Naive thymus-derived CD8-positive, alpha-beta T cell (primary cell): Measurements from ENCODE around the gene ROR1. TPM values are rescaled to one million over a fixed set of nuclear protein-coding genes. Genes with fewer than 3 reads are reported as not detected.
A peak's percentile ranks its signal among the peaks of the same experiment; 100 is the strongest.

Experiments
- ATAC-seq, 2 donors: fragments of 150-1000 bp; cut with Tn5 transposase in 1 of 2; sonication (Bioruptor Pico), chemical (Tn5 transposase) in 1 of 2; 1 replicate in 1 of 2; 2 replicates in 1 of 2; pipeline ENCODE4 v1.10.0; 2021; ENCODE audit warnings: mild to moderate bottlenecking in 2 of 2, moderate library complexity in 2 of 2
- POLR2A ChIA-PET: fragments of 350-600 bp; sonication (Branson Sonifier 250); formaldehyde crosslinking; loops from one replicate; lab custom pipeline; 2021; ENCODE audit warnings: antibody characterized with exemption; lab: Charles Lee
- DNase-seq, 10 donors: peaks; one replicate each; pipeline versions ENCODE4 v3.0.0 to v3.0.0-alpha.2; 2020 to 2022
- H3K27ac Mint-ChIP-seq, 10 donors: one replicate each; pipeline ENCODE4 v1.8.0; 2020 to 2022; ENCODE audit warnings: mild to moderate bottlenecking in 10 of 10, mixed read lengths in 10 of 10, moderate library complexity in 4 of 10, inconsistent platforms in 1 of 10
- H3K27me3 Mint-ChIP-seq, 5 donors: one replicate each; pipeline ENCODE4 v1.8.0; 2021 to 2022; ENCODE audit warnings: mixed read lengths in 5 of 5
- H3K36me3 Mint-ChIP-seq, 3 donors: one replicate each; pipeline ENCODE4 v1.8.0; 2020 to 2022; ENCODE audit warnings: mixed read lengths in 3 of 3, mild to moderate bottlenecking in 2 of 3, inconsistent platforms in 1 of 3
- H3K4me1 Mint-ChIP-seq, 4 donors: one replicate each; pipeline ENCODE4 v1.8.0; 2021 to 2022; ENCODE audit warnings: mixed read lengths in 4 of 4
- H3K4me3 Mint-ChIP-seq, 10 donors: one replicate each; pipeline ENCODE4 v1.8.0; 2020 to 2022; ENCODE audit warnings: mild to moderate bottlenecking in 10 of 10, mixed read lengths in 10 of 10, moderate library complexity in 6 of 10, inconsistent platforms in 1 of 10
- H3K9me3 Mint-ChIP-seq, 9 donors: one replicate each; pipeline ENCODE4 v1.8.0; 2020 to 2022; ENCODE audit warnings: mixed read lengths in 9 of 9, mild to moderate bottlenecking in 3 of 9, inconsistent platforms in 1 of 9, moderate library complexity in 1 of 9
- polyA plus RNA-seq, 3 donors: library from polyadenylated mRNA; unstranded; fragments of 300-500 nt; fragmentation: Illumina TruSeq; gene quantifications; one replicate each; pipeline ENCODE4 v1.2.3, GENCODE V29; 2021
- total RNA-seq, 8 experiments: library from RNA in 2 of 8; stranded (reverse) in 2 of 8; gene quantifications; one replicate each; pipeline ENCODE4 v1.2.3 and lab custom pipeline; 2021 to 2026

ROR1 gene
- total and polyA plus RNA-seq, 5 experiments from 2014 or later = 0.44 to 0.80 TPM; not detected in 3

GRCh38 chr1:64004451-64005025 lies 230.7 kb downstream of the ROR1 start:
- peaks cover 0 to 7% (median 0%) of the 10 kb centered on the region in 3 donors for H3K36me3 Mint-ChIP-seq
- peaks cover 0 to 5% (median under 1%) of the 10 kb centered on the region in 4 donors for H3K4me1 Mint-ChIP-seq
- no peak for ATAC-seq
- no peak overlapping the region for H3K4me3 Mint-ChIP-seq
- no peak for DNase-seq
- H3K27me3 Mint-ChIP-seq = peaks cover 0 to 4% (median 0%) of the 10 kb centered on the region in 5 donors
- peaks cover 0 to 7% (median 0%) of the 10 kb centered on the region in 9 donors for H3K9me3 Mint-ChIP-seq
- no peak overlapping the region for H3K27ac Mint-ChIP-seq
- POLR2A ChIA-PET = no interaction called here

DNA sequence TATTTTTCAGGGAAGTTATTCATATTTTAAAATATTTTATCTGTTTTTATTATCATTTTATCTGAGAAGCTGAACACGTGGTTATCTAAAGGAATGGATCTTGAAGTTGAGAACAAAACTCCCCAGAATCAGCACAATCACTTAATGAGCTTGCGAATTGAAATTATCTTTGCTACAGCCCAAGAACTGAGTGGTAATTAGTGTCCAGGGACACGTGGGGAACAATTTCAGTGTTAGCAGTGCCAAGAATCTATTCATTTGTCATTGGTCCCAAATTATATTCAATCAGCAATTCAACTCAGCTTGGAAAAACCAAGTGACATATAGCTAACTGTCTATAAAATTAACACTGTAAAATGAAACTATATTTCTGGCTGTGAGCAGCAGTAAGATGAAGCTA lies 232.0 kb downstream of the ROR1 start:
- DNase-seq (no peak), ATAC-seq (no peak)
- Mint-ChIP-seq H3K9me3 (peaks cover 0 to 7% (median 0%) of the 10 kb centered on the region in 9 donors), H3K4me3 (no peak overlapping the region), H3K36me3 (peaks cover 0 to 7% (median 0%) of the 10 kb centered on the region in 3 donors), H3K4me1 (peaks cover 0 to 5% (median under 1%) of the 10 kb centered on the region in 4 donors), H3K27me3 (peaks cover 0 to 7% (median 2%) of the 10 kb centered on the region in 5 donors), H3K27ac (no peak overlapping the region)
- POLR2A ChIA-PET = no interaction called here

DNA sequence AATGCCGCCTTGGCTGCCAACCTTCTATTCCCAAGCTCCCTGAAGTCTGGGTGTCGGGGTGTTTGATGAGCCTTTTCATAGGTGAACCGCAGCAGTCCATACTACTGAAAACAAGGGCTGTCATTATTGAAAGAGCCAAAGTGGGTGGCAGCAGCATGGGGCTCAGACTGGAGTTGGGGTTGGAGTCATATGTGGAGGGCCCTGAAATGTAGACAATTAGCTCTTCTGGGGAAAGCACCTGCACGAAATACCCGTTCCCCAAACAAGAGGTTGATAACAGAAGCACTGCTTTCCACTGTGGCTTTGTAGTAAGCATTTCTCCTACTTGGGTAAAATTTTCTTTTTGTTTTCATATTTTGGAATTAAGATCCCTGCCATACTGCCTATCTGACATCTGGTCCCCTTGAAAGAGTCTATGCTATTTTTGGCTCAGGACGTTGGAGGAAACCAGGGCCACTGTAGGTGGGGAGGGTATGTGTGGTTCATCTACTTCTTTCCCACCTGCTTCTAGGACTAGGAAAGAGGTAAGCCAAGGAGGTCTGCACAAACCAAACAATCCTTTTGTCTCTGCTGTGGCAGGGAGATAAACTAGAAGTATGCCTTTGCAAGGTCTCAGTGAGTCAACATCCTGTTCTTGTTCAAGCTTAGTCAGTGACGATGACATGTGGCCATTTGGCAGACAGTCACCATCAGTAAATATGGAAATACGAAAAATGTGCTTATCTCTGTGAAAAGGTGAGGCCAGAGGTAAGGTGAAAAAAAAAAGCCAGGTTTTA lies 232.6 kb downstream of the ROR1 start:
- H3K27ac Mint-ChIP-seq = peak overlapping the region in 1 of 10 donors; percentile 16
- H3K36me3 Mint-ChIP-seq = peaks cover 0 to 7% (median 0%) of the 10 kb centered on the region in 3 donors
- H3K4me1 Mint-ChIP-seq = peaks cover 0 to 5% (median under 1%) of the 10 kb centered on the region in 4 donors
- peaks cover 0 to 8% (median 0%) of the 10 kb centered on the region in 5 donors for H3K27me3 Mint-ChIP-seq
- POLR2A ChIA-PET = no interaction called here
- ATAC-seq (no peak), DNase-seq (no peak)
- no peak overlapping the region for H3K4me3 Mint-ChIP-seq
- peaks cover 0 to 7% (median 0%) of the 10 kb centered on the region in 9 donors for H3K9me3 Mint-ChIP-seq

GRCh38 chr1:64010316-64010715 lies 236.5 kb downstream of the ROR1 start:
- POLR2A ChIA-PET = no interaction called here
- no peaks in the 10 kb centered on the region for H3K36me3 Mint-ChIP-seq
- H3K27me3 Mint-ChIP-seq = peaks cover 0 to 8% (median 3%) of the 10 kb centered on the region in 5 donors
- no peak overlapping the region for H3K4me3 Mint-ChIP-seq
- H3K9me3 Mint-ChIP-seq = no peaks in the 10 kb centered on the region
- H3K27ac Mint-ChIP-seq = no peak overlapping the region
- H3K4me1 Mint-ChIP-seq = peaks cover 0 to 5% (median under 1%) of the 10 kb centered on the region in 4 donors
- DNase-seq (no peak), ATAC-seq (no peak)

- Mint-ChIP-seq H3K4me1 (peaks cover 3 to 4% (median 3%) of the 10 kb centered on the region in 4 donors), H3K4me3 (no peak overlapping the region), H3K9me3 (no peaks in the 10 kb centered on the region), H3K27me3 (peaks cover 0 to 8% (median 3%) of the 10 kb centered on the region in 5 donors), H3K27ac (no peak overlapping the region), H3K36me3 (no peaks in the 10 kb centered on the region)
- no peak for DNase-seq
- POLR2A ChIA-PET = no interaction called here
- no peak for ATAC-seq
Measured at GRCh38 chr1:64013395-64013794, 239.6 kb downstream of the ROR1 start.

GRCh38 chr1:64019818-64020217 lies 246.0 kb downstream of the ROR1 start:
- Mint-ChIP-seq H3K9me3 (peaks cover 0 to 2% (median 0%) of the 10 kb centered on the region in 9 donors), H3K27ac (peak overlapping the region in 4 of 10 donors; percentile 1 to 57 (median 10)), H3K4me1 (peaks cover 7 to 13% (median 12%) of the 10 kb centered on the region in 4 donors), H3K27me3 (peaks cover 0 to 3% (median 0%) of the 10 kb centered on the region in 5 donors), H3K4me3 (peak overlapping the region in 3 of 10 donors; percentile 7 to 53 (median 52)), H3K36me3 (no peaks in the 10 kb centered on the region)
- no peak for ATAC-seq
- DNase-seq = peak in 1 of 10 donors; percentile 4
- POLR2A ChIA-PET = no interaction called here

DNA sequence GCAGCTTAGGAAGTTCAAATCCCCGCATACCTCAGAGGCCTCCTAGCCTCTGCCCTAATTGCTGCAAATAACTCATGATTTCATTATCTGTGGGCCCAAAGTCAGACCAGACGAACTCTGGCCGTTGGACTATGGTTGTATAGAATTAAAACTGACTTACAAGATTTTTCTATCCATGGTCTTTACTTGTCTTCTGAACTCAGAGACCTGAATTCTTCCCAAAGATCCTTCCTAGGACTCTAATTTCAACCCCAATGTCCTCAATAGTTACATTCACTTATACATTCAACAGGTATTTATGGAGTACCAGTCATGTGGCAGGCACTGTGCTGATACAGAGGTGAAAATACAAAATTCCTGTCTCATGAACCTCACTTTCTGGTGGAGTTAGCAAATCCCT lies 247.2 kb downstream of the ROR1 start:
- POLR2A ChIA-PET = no interaction called here
- H3K36me3 Mint-ChIP-seq = no peaks in the 10 kb centered on the region
- H3K4me3 Mint-ChIP-seq = no peak overlapping the region

GRCh38 chr1:64025051-64025450 lies 251.2 kb downstream of the ROR1 start:
- Mint-ChIP-seq H3K4me3 (no peak overlapping the region), H3K4me1 (peaks cover 0 to 3% (median under 1%) of the 10 kb centered on the region in 4 donors), H3K36me3 (no peaks in the 10 kb centered on the region), H3K27ac (no peak overlapping the region), H3K27me3 (peaks cover 0 to 5% (median 2%) of the 10 kb centered on the region in 5 donors), H3K9me3 (peaks cover 0 to 9% (median 0%) of the 10 kb centered on the region in 9 donors)
- DNase-seq (no peak), ATAC-seq (no peak)
- POLR2A ChIA-PET = no interaction called here

More for the DNA sequence above, 247.2 kb downstream of the ROR1 start:
- no peak for DNase-seq
- Mint-ChIP-seq H3K4me1 (peaks cover 7 to 13% (median 12%) of the 10 kb centered on the region in 4 donors), H3K27me3 (peaks cover 0 to 3% (median 0%) of the 10 kb centered on the region in 5 donors), H3K9me3 (peaks cover 0 to 2% (median 0%) of the 10 kb centered on the region in 9 donors), H3K27ac (no peak overlapping the region)
- ATAC-seq = no peak

GRCh38 chr1:64029037-64029436 lies 255.2 kb downstream of the ROR1 start:
- H3K4me3 Mint-ChIP-seq = no peak overlapping the region
- no peaks in the 10 kb centered on the region for H3K4me1 Mint-ChIP-seq
- DNase-seq (no peak), ATAC-seq (no peak)
- H3K27ac Mint-ChIP-seq = no peak overlapping the region
- peaks cover 0 to 12% (median 2%) of the 10 kb centered on the region in 5 donors for H3K27me3 Mint-ChIP-seq
- peaks cover 0 to 11% (median 0%) of the 10 kb centered on the region in 9 donors for H3K9me3 Mint-ChIP-seq
- POLR2A ChIA-PET = no interaction called here
- H3K36me3 Mint-ChIP-seq = no peaks in the 10 kb centered on the region

- no peak overlapping the region for H3K27ac Mint-ChIP-seq
- POLR2A ChIA-PET = no interaction called here
Measured at GRCh38 chr1:64030411-64030810, 256.6 kb downstream of the ROR1 start.

GRCh38 chr1:64031236-64031635 lies 257.4 kb downstream of the ROR1 start:
- H3K36me3 Mint-ChIP-seq = no peaks in the 10 kb centered on the region
- no peak for DNase-seq
- H3K27ac Mint-ChIP-seq = no peak overlapping the region
- peaks cover 0 to 12% (median 3%) of the 10 kb centered on the region in 5 donors for H3K27me3 Mint-ChIP-seq
- peaks cover 0 to 11% (median 0%) of the 10 kb centered on the region in 9 donors for H3K9me3 Mint-ChIP-seq
- POLR2A ChIA-PET = no interaction called here
- ATAC-seq = no peak
- no peak overlapping the region for H3K4me3 Mint-ChIP-seq
- no peaks in the 10 kb centered on the region for H3K4me1 Mint-ChIP-seq

More at GRCh38 chr1:64030411-64030810, 256.6 kb downstream of the ROR1 start:
- ATAC-seq = no peak
- no peak overlapping the region for H3K4me3 Mint-ChIP-seq
- peaks cover 0 to 11% (median 0%) of the 10 kb centered on the region in 9 donors for H3K9me3 Mint-ChIP-seq
- no peaks in the 10 kb centered on the region for H3K36me3 Mint-ChIP-seq
- H3K27me3 Mint-ChIP-seq = peaks cover 0 to 12% (median 3%) of the 10 kb centered on the region in 5 donors
- H3K4me1 Mint-ChIP-seq = no peaks in the 10 kb centered on the region
- DNase-seq = no peak

DNA sequence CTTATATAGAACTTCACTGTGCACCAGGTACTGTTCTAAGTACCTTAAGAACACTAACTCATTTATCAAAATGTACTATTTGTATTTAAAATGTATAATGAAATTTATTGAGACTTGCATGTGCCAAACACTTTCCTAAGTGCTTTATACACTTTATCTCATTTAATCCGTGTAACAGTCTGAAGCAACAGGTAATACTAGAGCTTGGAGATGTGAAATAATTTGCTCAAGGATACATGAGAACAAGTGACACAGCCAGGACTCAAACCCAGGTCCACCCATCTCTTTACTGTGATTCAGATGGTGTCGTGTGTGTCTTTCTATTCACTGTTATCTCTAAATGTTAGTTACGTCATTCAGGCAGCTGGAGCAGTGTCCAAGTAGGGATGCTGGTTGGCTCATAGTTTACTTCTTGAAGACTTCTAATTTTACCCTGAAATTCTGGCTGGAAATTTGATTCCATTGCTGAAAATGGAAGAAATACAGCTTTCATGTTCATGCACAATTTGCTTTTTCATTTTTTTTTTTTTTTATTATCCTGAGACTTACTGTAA lies 259.9 kb downstream of the ROR1 start:
- Mint-ChIP-seq H3K27me3 (peaks cover 0 to 25% (median 5%) of the 10 kb centered on the region in 5 donors), H3K9me3 (peaks cover 0 to 11% (median 0%) of the 10 kb centered on the region in 9 donors), H3K27ac (no peak overlapping the region), H3K4me3 (no peak overlapping the region), H3K36me3 (no peaks in the 10 kb centered on the region), H3K4me1 (no peaks in the 10 kb centered on the region)
- DNase-seq = no peak
- ATAC-seq = no peak
- POLR2A ChIA-PET = no interaction called here

GRCh38 chr1:64036549-64036948 lies 262.7 kb downstream of the ROR1 start:
- Mint-ChIP-seq H3K27ac (no peak overlapping the region), H3K4me3 (no peak overlapping the region), H3K36me3 (no peaks in the 10 kb centered on the region), H3K27me3 (peaks cover 0 to 22% (median 3%) of the 10 kb centered on the region in 5 donors), H3K9me3 (no peaks in the 10 kb centered on the region), H3K4me1 (no peaks in the 10 kb centered on the region)
- ATAC-seq = no peak
- POLR2A ChIA-PET = no interaction called here
- no peak for DNase-seq
